CD4-positive, alpha-beta T cell treated with Interferon gamma for 1 hour (primary cell): ENCODE measurements around the gene STXBP2.

Source experiments
- DNase-seq: peaks from one replicate; pipeline ENCODE4 v3.0.0-alpha.2; 2020

The STXBP2 gene

GRCh38 chr19:7635670-7636069 is 1.2 kb upstream of the STXBP2 start:
- no peak for DNase-seq

GRCh38 chr19:7636317-7636690 is 606 bp upstream of the STXBP2 start:
- DNase-seq, result no peak

- DNase-seq, result peak; percentile 65
Measured at GRCh38 chr19:7637374-7638256, 705 bp downstream of the STXBP2 start.

GRCh38 chr19:7638802-7639465 is 2.0 kb downstream of the STXBP2 start:
- DNase-seq, result no peak

GRCh38 chr19:7639863-7640348 is 3.0 kb downstream of the STXBP2 start:
- no peak for DNase-seq

- no peak for DNase-seq
Measured at GRCh38 chr19:7640803-7641202, 3.9 kb downstream of the STXBP2 start.

- no peak for DNase-seq
Measured at GRCh38 chr19:7641290-7642276, 4.7 kb downstream of the STXBP2 start.

- DNase-seq, result no peak
Measured at GRCh38 chr19:7642295-7643030, 5.6 kb downstream of the STXBP2 start.

GRCh38 chr19:7643031-7643415 is 6.1 kb downstream of the STXBP2 start:
- no peak for DNase-seq

GRCh38 chr19:7643629-7644549 is 7.0 kb downstream of the STXBP2 start:
- peak; percentile 27 for DNase-seq

GRCh38 chr19:7644550-7644877 is 7.6 kb downstream of the STXBP2 start:
- no peak for DNase-seq

GRCh38 chr19:7645163-7645562 is 8.3 kb downstream of the STXBP2 start:
- DNase-seq, result peak; percentile 24

GRCh38 chr19:7645656-7646425 is 8.9 kb downstream of the STXBP2 start:
- DNase-seq, result no peak

- DNase-seq, result no peak
Measured at GRCh38 chr19:7646426-7646700, 9.5 kb downstream of the STXBP2 start.

- no peak for DNase-seq
Measured at GRCh38 chr19:7647156-7647555, 10.2 kb downstream of the STXBP2 start.

- no peak for DNase-seq
Measured at GRCh38 chr19:7648265-7649014, 11.5 kb downstream of the STXBP2 start.

- no peak for DNase-seq
Measured at GRCh38 chr19:7650148-7650547, 13.2 kb downstream of the STXBP2 start.

GRCh38 chr19:7652061-7652641 is 15.2 kb downstream of the STXBP2 start:
- DNase-seq, result peak; percentile 84

- no peak for DNase-seq
Measured at GRCh38 chr19:7654401-7654800, 17.5 kb downstream of the STXBP2 start.

GRCh38 chr19:7655581-7655980 is 18.7 kb downstream of the STXBP2 start:
- DNase-seq, result peak; percentile 45
